OCI-LY1 (cell line): ENCODE results near the gene PRR18.

Experiments
- H2AFZ ChIP-seq: fragments of 200-600 bp; sonication (generic), shearing (Covaris generic); 2 replicates; pipeline ENCODE4 v1.6.0; 2014; ENCODE audit warnings: antibody characterized with exemption, mild to moderate bottlenecking, low read length
- H3F3A ChIP-seq: fragments of 200-600 bp; sonication (generic), shearing (Covaris generic); 2 replicates; pipeline ENCODE4 v1.6.0; 2014; ENCODE audit warnings: mild to moderate bottlenecking, antibody characterized with exemption, low read length, moderate library complexity; ENCODE audit not compliant: insufficient read depth
- H3K27ac ChIP-seq: fragments of 200-600 bp; sonication (generic); 2 replicates; pipeline ENCODE4 v1.5.1; 2014; ENCODE audit warnings: low read length, mixed run types, mild to moderate bottlenecking, low read depth; ENCODE audit not compliant: poor library complexity, severe bottlenecking
- H3K27me3 ChIP-seq: fragments of 200-600 bp; sonication (generic); 2 replicates; pipeline ENCODE4 v1.6.0; 2014; ENCODE audit warnings: antibody characterized with exemption, mild to moderate bottlenecking, low read length, moderate library complexity; ENCODE audit not compliant: insufficient read depth
- H3K36me3 ChIP-seq: fragments of 200-600 bp; sonication (generic); 2 replicates; pipeline ENCODE4 v1.6.1; 2014; ENCODE audit warnings: mild to moderate bottlenecking, antibody characterized with exemption, low read length, moderate library complexity, mixed read lengths; ENCODE audit not compliant: insufficient read depth
- H3K4me1 ChIP-seq: fragments of 200-600 bp; sonication (generic); 2 replicates; pipeline ENCODE4 v1.5.1; 2014; ENCODE audit warnings: mild to moderate bottlenecking, low read length, moderate library complexity; ENCODE audit not compliant: insufficient read depth, severe bottlenecking
- H3K4me2 ChIP-seq: fragments of 200-600 bp; sonication (generic), shearing (Covaris generic); 2 replicates; pipeline ENCODE4 v1.6.1; 2014; ENCODE audit warnings: low read length
- H3K4me3 ChIP-seq: fragments of 200-600 bp; sonication (generic); 2 replicates; pipeline ENCODE4 v1.5.1; 2014; ENCODE audit warnings: low read length, low read depth, mild to moderate bottlenecking, mixed read lengths; ENCODE audit not compliant: poor library complexity, severe bottlenecking
- H3K79me2 ChIP-seq: fragments of 200-600 bp; shearing (Covaris generic); 2 replicates; pipeline ENCODE4 v1.6.1; 2016; ENCODE audit warnings: mixed run types, low read length, mixed read lengths; ENCODE audit not compliant: insufficient read depth
- H3K9ac ChIP-seq: fragments of 200-600 bp; sonication (generic), shearing (Covaris generic); 2 replicates; pipeline ENCODE4 v1.6.1; 2014; ENCODE audit warnings: mild to moderate bottlenecking, low read length, mixed read lengths
- H3K9me2 ChIP-seq: fragments of 200-600 bp; sonication (generic), shearing (Covaris generic); 2 replicates; pipeline ENCODE4 v1.6.1; 2014; ENCODE audit warnings: low read depth, mild to moderate bottlenecking, low read length, mixed read lengths
- H3K9me3 ChIP-seq: fragments of 200-600 bp; shearing (Covaris generic); 2 replicates; pipeline ENCODE4 v1.6.1; 2014; ENCODE audit warnings: low read length, mixed read lengths
- H4K20me1 ChIP-seq: fragments of 200-600 bp; sonication (generic), shearing (Covaris generic); 2 replicates; pipeline ENCODE4 v1.6.0; 2016; ENCODE audit warnings: mild to moderate bottlenecking, low read length; ENCODE audit not compliant: insufficient read depth
- EZH2 ChIP-seq: fragments of 200-600 bp; sonication (generic), shearing (Covaris generic); IDR thresholded peaks from 2 replicates; pipeline ENCODE4 v1.8.0; 2017; ENCODE audit warnings: borderline replicate concordance, mixed run types, mild to moderate bottlenecking, antibody characterized with exemption, low read length, moderate library complexity, mixed read lengths
- TF ChIP-seq, protein P1 (sequence below): fragments of 200-600 bp; sonication (generic), shearing (Covaris generic); IDR thresholded peaks from 2 replicates; pipeline ENCODE4 v1.5.1; 2017; ENCODE audit warnings: mild to moderate bottlenecking, antibody characterized with exemption, low read length, moderate library complexity, mixed read lengths

The PRR18 gene

DNA sequence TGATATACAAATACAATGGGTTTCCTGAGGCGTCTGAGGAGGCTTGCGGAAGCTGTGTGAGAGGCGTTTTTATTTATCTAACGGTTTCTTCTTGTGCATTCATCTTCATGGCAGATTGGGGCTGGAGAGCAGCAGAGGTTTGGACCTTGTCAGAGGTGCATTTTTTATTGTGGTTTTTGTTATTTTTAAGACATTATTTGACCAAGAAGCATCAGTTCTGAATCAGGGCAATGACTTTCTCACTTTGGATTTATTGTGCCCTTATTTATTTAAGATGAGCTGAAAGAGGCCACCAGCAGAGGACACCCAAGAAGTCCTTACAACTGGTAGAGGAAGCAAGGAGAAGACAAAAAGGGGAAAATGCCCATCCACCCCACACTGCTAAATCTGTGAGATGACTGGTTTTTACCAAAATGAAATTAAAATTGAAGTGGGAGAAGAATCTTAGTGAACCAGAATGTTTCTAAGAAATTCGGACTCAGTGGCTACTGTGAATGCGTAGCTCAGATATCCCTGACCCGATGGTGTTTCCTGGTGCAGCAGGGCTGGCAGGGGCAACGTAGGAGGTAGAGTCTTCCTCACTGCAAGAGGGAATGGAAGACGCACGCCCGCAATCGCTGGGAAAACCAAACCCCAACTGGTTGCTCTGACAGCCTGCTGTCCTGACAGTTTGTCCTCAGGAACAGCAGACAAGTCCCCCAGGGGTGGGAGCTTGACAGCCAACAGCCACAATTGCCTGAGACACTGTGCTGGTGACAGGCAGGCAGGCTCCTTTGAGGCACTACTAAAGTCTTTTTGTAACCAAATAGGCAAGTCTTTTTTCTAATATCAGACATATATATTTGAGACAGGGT lies 14.2 kb downstream of the PRR18 start:
- no peak overlapping the region for H3K9ac ChIP-seq
- H3K4me1 ChIP-seq, result no peaks in the 10 kb centered on the region
- H3K79me2 ChIP-seq, result no peaks in the 10 kb centered on the region
- no peak overlapping the region for H3K27ac ChIP-seq
- no peak overlapping the region for H3K4me2 ChIP-seq
- H4K20me1 ChIP-seq, result no peaks in the 10 kb centered on the region
- H3F3A ChIP-seq, result no peaks in the 10 kb centered on the region
- no peaks in the 10 kb centered on the region; the same call in 1 of the 2 replicates for H3K27me3 ChIP-seq
- no peak overlapping the region for H3K4me3 ChIP-seq
- H3K36me3 ChIP-seq, result no peaks in the 10 kb centered on the region
- TF ChIP-seq EZH2, result no peak
- TF ChIP-seq, protein P1, sequence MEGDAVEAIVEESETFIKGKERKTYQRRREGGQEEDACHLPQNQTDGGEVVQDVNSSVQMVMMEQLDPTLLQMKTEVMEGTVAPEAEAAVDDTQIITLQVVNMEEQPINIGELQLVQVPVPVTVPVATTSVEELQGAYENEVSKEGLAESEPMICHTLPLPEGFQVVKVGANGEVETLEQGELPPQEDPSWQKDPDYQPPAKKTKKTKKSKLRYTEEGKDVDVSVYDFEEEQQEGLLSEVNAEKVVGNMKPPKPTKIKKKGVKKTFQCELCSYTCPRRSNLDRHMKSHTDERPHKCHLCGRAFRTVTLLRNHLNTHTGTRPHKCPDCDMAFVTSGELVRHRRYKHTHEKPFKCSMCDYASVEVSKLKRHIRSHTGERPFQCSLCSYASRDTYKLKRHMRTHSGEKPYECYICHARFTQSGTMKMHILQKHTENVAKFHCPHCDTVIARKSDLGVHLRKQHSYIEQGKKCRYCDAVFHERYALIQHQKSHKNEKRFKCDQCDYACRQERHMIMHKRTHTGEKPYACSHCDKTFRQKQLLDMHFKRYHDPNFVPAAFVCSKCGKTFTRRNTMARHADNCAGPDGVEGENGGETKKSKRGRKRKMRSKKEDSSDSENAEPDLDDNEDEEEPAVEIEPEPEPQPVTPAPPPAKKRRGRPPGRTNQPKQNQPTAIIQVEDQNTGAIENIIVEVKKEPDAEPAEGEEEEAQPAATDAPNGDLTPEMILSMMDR, result no peak
- H3K9me3 ChIP-seq, result no peaks in the 10 kb centered on the region
- H3K9me2 ChIP-seq, result no peaks in the 10 kb centered on the region
- no peak overlapping the region for H2AFZ ChIP-seq

DNA sequence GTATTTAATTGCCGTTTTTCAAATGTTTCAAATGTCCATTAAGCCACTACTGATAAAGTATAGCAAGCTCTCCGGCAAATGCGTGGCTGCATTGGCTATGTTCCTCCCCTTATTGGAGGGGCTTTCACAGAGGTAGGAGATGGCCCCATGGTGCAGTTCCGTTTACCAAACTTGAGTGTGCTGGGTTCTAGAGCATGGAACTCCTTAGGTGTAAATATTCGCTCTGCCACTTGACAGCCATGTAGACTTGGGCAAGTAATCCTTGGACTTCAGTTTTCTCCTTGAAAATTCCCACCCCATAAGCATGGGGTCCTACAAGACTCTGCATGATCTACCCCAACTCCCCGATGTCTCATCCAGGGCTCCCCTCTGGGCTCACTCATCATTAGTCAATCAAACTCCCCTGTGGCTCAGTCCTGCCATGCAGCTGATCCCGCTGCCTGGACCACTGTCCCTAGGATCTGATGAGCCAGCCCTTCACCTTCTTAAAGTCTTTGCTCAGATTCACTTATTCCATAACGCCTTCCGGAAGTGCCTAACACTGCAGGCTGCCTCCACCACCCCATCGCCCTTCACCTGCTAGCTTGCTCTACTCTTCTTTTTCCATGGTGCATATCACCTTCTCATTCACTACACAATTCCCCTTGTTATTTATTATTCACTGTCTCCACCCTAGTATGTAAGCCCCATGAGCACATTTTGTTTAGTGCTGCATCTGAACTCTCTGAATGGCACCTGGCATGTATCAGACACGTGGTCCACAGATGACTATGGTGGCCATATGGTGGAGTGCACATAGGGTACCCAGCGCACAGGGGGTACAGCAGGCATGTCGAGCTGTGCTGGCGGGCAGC lies 18.8 kb downstream of the PRR18 start:
- no peaks in the 10 kb centered on the region for H3K9me2 ChIP-seq
- H3K79me2 ChIP-seq, result no peaks in the 10 kb centered on the region
- H3K27ac ChIP-seq, result no peak overlapping the region
- no peak overlapping the region for H3K9ac ChIP-seq
- H3K9me3 ChIP-seq, result no peaks in the 10 kb centered on the region
- no peak overlapping the region for H3K4me2 ChIP-seq
- no peaks in the 10 kb centered on the region for H3K36me3 ChIP-seq
- no peaks in the 10 kb centered on the region for H3K27me3 ChIP-seq
- H3K4me3 ChIP-seq, result no peak overlapping the region
- H3F3A ChIP-seq, result no peaks in the 10 kb centered on the region
- peaks cover 19% of the 10 kb centered on the region for H3K4me1 ChIP-seq
- TF ChIP-seq EZH2, result no peak
- H2AFZ ChIP-seq, result no peak overlapping the region
- no peaks in the 10 kb centered on the region for H4K20me1 ChIP-seq

DNA sequence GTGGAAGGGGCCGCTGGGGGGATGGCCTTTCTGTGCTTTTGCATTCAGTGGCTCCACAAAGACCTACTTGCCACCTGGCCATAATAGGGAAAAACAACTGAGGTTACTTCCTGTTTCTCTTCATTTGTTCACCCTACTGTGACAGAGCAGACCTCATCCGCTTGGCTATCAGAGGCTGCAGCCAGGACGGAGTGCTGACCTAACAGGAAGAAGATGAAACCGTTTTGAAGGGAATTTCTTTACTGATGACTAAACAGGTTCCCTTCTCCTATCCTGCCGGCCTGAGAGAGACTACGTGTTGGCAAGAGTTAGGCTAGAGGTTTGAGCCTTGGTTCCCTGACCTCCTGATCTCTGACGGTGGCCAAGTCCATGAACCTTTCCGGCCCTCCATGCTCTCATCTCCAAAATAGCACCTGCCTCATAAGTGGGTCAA lies 21.3 kb downstream of the PRR18 start:
- H3K27ac ChIP-seq, result peak overlapping the region; percentile 80
- H4K20me1 ChIP-seq, result no peaks in the 10 kb centered on the region
- peaks cover 19% of the 10 kb centered on the region for H3K4me1 ChIP-seq
- H3K9me3 ChIP-seq, result no peaks in the 10 kb centered on the region
- no peaks in the 10 kb centered on the region for H3K9me2 ChIP-seq
- TF ChIP-seq EZH2, result no peak
- TF ChIP-seq, protein P1, result no peak
- peak overlapping the region; percentile 35 for H3K4me3 ChIP-seq
- peak overlapping the region; percentile 53 for H3K4me2 ChIP-seq
- H3F3A ChIP-seq, result no peaks in the 10 kb centered on the region
- no peak overlapping the region for H3K9ac ChIP-seq
- H3K36me3 ChIP-seq, result no peaks in the 10 kb centered on the region
- H3K27me3 ChIP-seq, result peaks cover 4% of the 10 kb centered on the region; the same call in 1 of the 2 replicates
- no peak overlapping the region for H2AFZ ChIP-seq
- no peaks in the 10 kb centered on the region for H3K79me2 ChIP-seq
